ENCODE measurements around the gene ZNF205. TPM values are rescaled to one million over a fixed set of nuclear protein-coding genes. Genes with fewer than 3 reads are reported as not detected.
A peak's percentile ranks its signal among the peaks of the same experiment; 100 is the strongest.

Gene ZNF205
- total and polyA plus RNA-seq, 2 donors (not counting 1 experiment from before 2014, with no cell fraction given), result 3.4 to 16.0 TPM

GRCh38 chr16:3158026-3158509 is 45.7 kb downstream of the ZNF205 start:
- H3K9me3 ChIP-seq (ENCODE audit: control insufficient read depth, insufficient read depth, low read depth, low read length), result no peaks in the 10 kb centered on the region
- no peaks in the 10 kb centered on the region for H3K79me2 ChIP-seq (ENCODE audit: control insufficient read depth, insufficient read depth, low read length)
- H3K9ac ChIP-seq (ENCODE audit: insufficient read depth, low read length), result peak overlapping the region; percentile 51
- TF ChIP-seq CTCF (conservative IDR thresholded peaks at IDR 0.05 in 1 of 2, IDR thresholded peaks at IDR 0.05 in 1 of 2; ENCODE audit: low read depth in 1 of 2, low read length in 2 of 2), result no peak
- TF ChIP-seq EZH2 (IDR thresholded peaks at IDR 0.05; ENCODE audit: low read length, missing control alignments), result no peak
- no peak for DNase-seq (ENCODE audit: low read depth in 2 of 2)
- H3K36me3 ChIP-seq (ENCODE audit: control insufficient read depth, insufficient read depth, low read length), result no peaks in the 10 kb centered on the region
- H2AFZ ChIP-seq (ENCODE audit: low read length), result peak overlapping the region; percentile 65
- H3K4me1 ChIP-seq (ENCODE audit: control insufficient read depth, extremely low read depth, insufficient read depth, low read length), result peaks cover 3% of the 10 kb centered on the region
- H3K4me3 ChIP-seq (replicated peaks in 1 of 4; ENCODE audit: control extremely low read depth in 1 of 4, insufficient read depth in 1 of 4, low read depth in 3 of 4, low read length in 4 of 4), result peak overlapping the region; percentile 72 to 76 (median 74)
- H3K4me2 ChIP-seq (ENCODE audit: extremely low read depth, insufficient read depth, low read length), result peak overlapping the region; percentile 91
- H3K27me3 ChIP-seq (ENCODE audit: control insufficient read depth, insufficient read depth, low read length), result no peaks in the 10 kb centered on the region
- H3K27ac ChIP-seq (ENCODE audit: insufficient read depth, low read length), result peak overlapping the region; percentile 30
- no peaks in the 10 kb centered on the region for H4K20me1 ChIP-seq (ENCODE audit: control insufficient read depth, extremely low read depth, insufficient read depth, low read length)

GRCh38 chr16:3158510-3159314 is 46.3 kb downstream of the ZNF205 start:
- Histone ChIP-seq H3K27me3 (ENCODE audit: control insufficient read depth, insufficient read depth, low read length) (no peaks in the 10 kb centered on the region), H4K20me1 (ENCODE audit: control insufficient read depth, extremely low read depth, insufficient read depth, low read length) (no peaks in the 10 kb centered on the region), H3K4me2 (ENCODE audit: extremely low read depth, insufficient read depth, low read length) (peak overlapping the region; percentile 91), H2AFZ (ENCODE audit: low read length) (peak overlapping the region; percentile 85), H3K9me3 (ENCODE audit: control insufficient read depth, insufficient read depth, low read depth, low read length) (no peaks in the 10 kb centered on the region), H3K4me1 (ENCODE audit: control insufficient read depth, extremely low read depth, insufficient read depth, low read length) (peaks cover 3% of the 10 kb centered on the region), H3K36me3 (ENCODE audit: control insufficient read depth, insufficient read depth, low read length) (no peaks in the 10 kb centered on the region), H3K4me3 (replicated peaks in 1 of 4; ENCODE audit: control extremely low read depth in 1 of 4, insufficient read depth in 1 of 4, low read depth in 3 of 4, low read length in 4 of 4) (peak overlapping the region; percentile 72 to 77 (median 74)), H3K27ac (ENCODE audit: insufficient read depth, low read length) (peak overlapping the region; percentile 88), H3K79me2 (ENCODE audit: control insufficient read depth, insufficient read depth, low read length) (no peaks in the 10 kb centered on the region), H3K9ac (ENCODE audit: insufficient read depth, low read length) (peak overlapping the region; percentile 79)
- no peak for TF ChIP-seq EZH2 (IDR thresholded peaks at IDR 0.05; ENCODE audit: low read length, missing control alignments)
- TF ChIP-seq CTCF (conservative IDR thresholded peaks at IDR 0.05 in 1 of 2, IDR thresholded peaks at IDR 0.05 in 1 of 2; ENCODE audit: low read depth in 1 of 2, low read length in 2 of 2), result peak in 1 of 2 donors; percentile 6
- peak; percentile 84 to 86 for DNase-seq (ENCODE audit: low read depth in 2 of 2)

- H3K4me3 ChIP-seq (replicated peaks in 1 of 4; ENCODE audit: control extremely low read depth in 1 of 4, insufficient read depth in 1 of 4, low read depth in 3 of 4, low read length in 4 of 4), result no peak overlapping the region
- no peaks in the 10 kb centered on the region for H3K27me3 ChIP-seq (ENCODE audit: control insufficient read depth, insufficient read depth, low read length)
- no peak overlapping the region for H3K4me2 ChIP-seq (ENCODE audit: extremely low read depth, insufficient read depth, low read length)
- no peaks in the 10 kb centered on the region for H3K36me3 ChIP-seq (ENCODE audit: control insufficient read depth, insufficient read depth, low read length)
- no peaks in the 10 kb centered on the region for H3K79me2 ChIP-seq (ENCODE audit: control insufficient read depth, insufficient read depth, low read length)
- no peak overlapping the region for H3K27ac ChIP-seq (ENCODE audit: insufficient read depth, low read length)
- H3K9me3 ChIP-seq (ENCODE audit: control insufficient read depth, insufficient read depth, low read depth, low read length), result no peaks in the 10 kb centered on the region
- no peak for TF ChIP-seq CTCF (conservative IDR thresholded peaks at IDR 0.05 in 1 of 2, IDR thresholded peaks at IDR 0.05 in 1 of 2; ENCODE audit: low read depth in 1 of 2, low read length in 2 of 2)
- TF ChIP-seq EZH2 (IDR thresholded peaks at IDR 0.05; ENCODE audit: low read length, missing control alignments), result no peak
- H3K9ac ChIP-seq (ENCODE audit: insufficient read depth, low read length), result no peak overlapping the region
- DNase-seq (ENCODE audit: low read depth in 2 of 2), result no peak
- no peaks in the 10 kb centered on the region for H4K20me1 ChIP-seq (ENCODE audit: control insufficient read depth, extremely low read depth, insufficient read depth, low read length)
- no peak overlapping the region for H2AFZ ChIP-seq (ENCODE audit: low read length)
- peaks cover 3% of the 10 kb centered on the region for H3K4me1 ChIP-seq (ENCODE audit: control insufficient read depth, extremely low read depth, insufficient read depth, low read length)
Measured at GRCh38 chr16:3161235-3162018, 49.0 kb downstream of the ZNF205 start.
